CD4-positive, alpha-beta T cell (primary cell): ENCODE measurements around the gene REX1BD. TPM values are rescaled to one million over a fixed set of nuclear protein-coding genes. Genes with fewer than 3 reads are reported as not detected.
A peak's percentile ranks its signal among the peaks of the same experiment; 100 is the strongest.

Experiments
- ATAC-seq: fragments of 200-7000 bp; cut with Tn5 transposase; one replicate; pipeline ENCODE4 v1.10.0; 2022; ENCODE audit warnings: mild to moderate bottlenecking; ENCODE audit not compliant: poor library complexity
- CTCF ChIA-PET: fragments of 350-600 bp; sonication (Branson Sonifier 250); formaldehyde crosslinking; loops from one replicate; lab custom pipeline; 2021; ENCODE audit warnings: antibody characterized with exemption, inconsistent platforms; lab: Charles Lee
- POLR2A ChIA-PET: fragments of 350-600 bp; sonication (Branson Sonifier 250); formaldehyde crosslinking; loops from one replicate; lab custom pipeline; 2021; ENCODE audit warnings: antibody characterized with exemption, inconsistent platforms; lab: Charles Lee
- DNase-seq, 14 experiments: peaks; one replicate each; pipeline ENCODE4 v3.0.0-alpha.2; 2013 to 2020; ENCODE audit warnings: mixed read lengths in 2 of 14
- H3K27ac ChIP-seq, 2 donors: one replicate each; pipeline versions ENCODE4 v1.5.1 to v1.7.0; 2013; ENCODE audit warnings: low read length in 2 of 2, low read depth in 1 of 2, mild to moderate bottlenecking in 1 of 2
- H3K27me3 ChIP-seq, 2 experiments: 1 replicate in 1 of 2; 2 replicates in 1 of 2; pipeline versions ENCODE4 v1.6.1 to v1.7.0; 2013; ENCODE audit warnings: low read length in 2 of 2, control low read depth in 1 of 2, mild to moderate bottlenecking in 1 of 2, moderate library complexity in 1 of 2; ENCODE audit not compliant: insufficient read depth in 2 of 2, control insufficient read depth in 1 of 2
- H3K36me3 ChIP-seq: one replicate; pipeline ENCODE4 v1.6.1; 2013; ENCODE audit warnings: low read length, control low read depth; ENCODE audit not compliant: insufficient read depth
- H3K4me1 ChIP-seq: one replicate; pipeline ENCODE4 v1.6.1; 2013; ENCODE audit warnings: low read length, control low read depth; ENCODE audit not compliant: insufficient read depth
- H3K4me3 ChIP-seq: one replicate; pipeline ENCODE4 v1.5.1; 2013; ENCODE audit warnings: mild to moderate bottlenecking, low read length, moderate library complexity
- H3K9me3 ChIP-seq, 2 experiments: 1 replicate in 1 of 2; 2 replicates in 1 of 2; pipeline versions ENCODE4 v1.6.1 to v1.7.0; 2013; ENCODE audit warnings: low read length in 2 of 2, mild to moderate bottlenecking in 2 of 2, control low read depth in 1 of 2, moderate library complexity in 1 of 2; ENCODE audit not compliant: control insufficient read depth in 1 of 2, insufficient read depth in 1 of 2
- H3K27ac Mint-ChIP-seq: one replicate; pipeline ENCODE4 v1.8.0; 2020; ENCODE audit warnings: mixed read lengths
- H3K27me3 Mint-ChIP-seq: one replicate; pipeline ENCODE4 v1.8.0; 2021; ENCODE audit warnings: mixed read lengths
- H3K36me3 Mint-ChIP-seq: one replicate; pipeline ENCODE4 v1.8.0; 2021; ENCODE audit warnings: low read depth, mixed read lengths
- H3K4me1 Mint-ChIP-seq: one replicate; pipeline ENCODE4 v1.8.0; 2021; ENCODE audit warnings: low read depth, mixed read lengths
- H3K4me3 Mint-ChIP-seq: one replicate; pipeline ENCODE4 v1.8.0; 2020; ENCODE audit warnings: mild to moderate bottlenecking, mixed read lengths
- H3K9me3 Mint-ChIP-seq: one replicate; pipeline ENCODE4 v1.8.0; 2020; ENCODE audit warnings: mixed read lengths
- CTCF ChIP-seq: fragments of 200-600 bp; IDR thresholded peaks from one replicate; pipeline ENCODE4 v1.8.0; 2022; ENCODE audit warnings: antibody characterized with exemption, mild to moderate bottlenecking
- intact Hi-C, 2 experiments: fragments of 100-400 bp; cut with DNase I in 1 of 2; cut with micrococcal nuclease in 1 of 2; formaldehyde crosslinking; loops; one replicate each; pipeline versions ENCODE4 v1.15.1 to v1.9.0; 2023 to 2025; cut with DNase I, micrococcal nuclease
- total RNA-seq, 174 experiments: library from RNA in 2 of 174; stranded (reverse) in 2 of 174; gene quantifications; one replicate each; pipeline ENCODE4 v1.2.3 and lab custom pipeline; 2021 to 2026

The REX1BD gene
- total RNA-seq, 2 experiments from 2014 or later: 88.4 to 88.9 TPM

- intact Hi-C loops: loop anchor here (1.0 to 10.0 kb wide), 7 partner anchors 42 to 441 kb away; partner anchors contain the start of genes ARMC6 (in 1 of the 2), COPE (in 1 of the 2), CRTC1 (in 1 of the 2) and DDX49 (in 1 of the 2)
- H3K4me3 Mint-ChIP-seq: peak overlapping the region; percentile 63
- H3K36me3 Mint-ChIP-seq: peaks cover 5% of the 10 kb centered on the region
- DNase-seq: peak; percentile 59 to 91 (median 70)
- no peak overlapping the region for H3K27ac ChIP-seq
- H3K27me3 ChIP-seq: peaks cover 3 to 8% of the 10 kb centered on the region in 2 experiments
- H3K27ac Mint-ChIP-seq: peak overlapping the region; percentile 42
- peak; percentile 74 for ATAC-seq
- H3K9me3 Mint-ChIP-seq: no peaks in the 10 kb centered on the region
- H3K36me3 ChIP-seq: peaks cover 8% of the 10 kb centered on the region
- H3K9me3 ChIP-seq: no peaks in the 10 kb centered on the region
- peaks cover 40% of the 10 kb centered on the region for H3K4me1 ChIP-seq
- H3K27me3 Mint-ChIP-seq: peaks cover 4% of the 10 kb centered on the region
- peak; percentile 73 for TF ChIP-seq CTCF
- H3K4me3 ChIP-seq: peak overlapping the region; percentile 52
- peaks cover 25% of the 10 kb centered on the region for H3K4me1 Mint-ChIP-seq
- CTCF ChIA-PET: interaction anchor here (0.6 to 2.0 kb wide), 23 partner anchors 9 to 253 kb away, joined by 3 to 11 read pairs (median 4); partner anchors contain the start of genes CRTC1, ELL, UBA52 and UPF1
- POLR2A ChIA-PET: interaction anchor here (0.6 to 2.1 kb wide), 6 partner anchors 23 to 401 kb away, joined by 3 to 8 read pairs (median 4); partner anchors contain the start of genes ELL, MPV17L2 and UBA52
Measured at GRCh38 chr19:18594096-18594823, 5.7 kb downstream of the REX1BD start.

- Histone ChIP-seq H3K36me3 (peaks cover 8% of the 10 kb centered on the region), H3K4me3 (peak overlapping the region; percentile 52), H3K27me3 (peaks cover 3 to 10% of the 10 kb centered on the region in 2 experiments), H3K4me1 (peaks cover 33% of the 10 kb centered on the region), H3K27ac (no peak overlapping the region), H3K9me3 (no peaks in the 10 kb centered on the region)
- peak; percentile 11 for ATAC-seq
- no peaks in the 10 kb centered on the region for H3K9me3 Mint-ChIP-seq
- no peak for TF ChIP-seq CTCF
- H3K27me3 Mint-ChIP-seq: peaks cover 9% of the 10 kb centered on the region
- peaks cover 21% of the 10 kb centered on the region for H3K4me1 Mint-ChIP-seq
- peak overlapping the region; percentile 63 for H3K4me3 Mint-ChIP-seq
- ChIA-PET POLR2A (interaction anchor here (1.0 to 2.1 kb wide), 2 partner anchors 23 to 50 kb away, joined by 4 to 8 read pairs; partner anchors contain the start of gene UBA52), CTCF (interaction anchor here (1.1 to 2.0 kb wide), 14 partner anchors 8 to 253 kb away, joined by 3 to 11 read pairs (median 6); partner anchors contain the start of genes CRTC1, ELL and UBA52)
- intact Hi-C loops: loop anchor here (1.0 to 10.0 kb wide), 7 partner anchors 41 to 440 kb away; partner anchors contain the start of genes ARMC6 (in 1 of the 2), COPE (in 1 of the 2), CRTC1 (in 1 of the 2) and DDX49 (in 1 of the 2)
- H3K36me3 Mint-ChIP-seq: peaks cover 1% of the 10 kb centered on the region
- DNase-seq: peak in 1 of 14 experiments; percentile 32
- peak overlapping the region; percentile 42 for H3K27ac Mint-ChIP-seq
Measured at GRCh38 chr19:18594824-18595373, 6.3 kb downstream of the REX1BD start.

- POLR2A ChIA-PET: no interaction called here
- H3K36me3 ChIP-seq: peaks cover 7% of the 10 kb centered on the region
Measured at GRCh38 chr19:18595475-18595874, 6.9 kb downstream of the REX1BD start.

More at GRCh38 chr19:18595475-18595874, 6.9 kb downstream of the REX1BD start:
- no peaks in the 10 kb centered on the region for H3K36me3 Mint-ChIP-seq
- H3K4me1 ChIP-seq: peaks cover 28% of the 10 kb centered on the region
- peaks cover 15% of the 10 kb centered on the region for H3K27me3 Mint-ChIP-seq
- H3K9me3 ChIP-seq: no peaks in the 10 kb centered on the region
- CTCF ChIA-PET: interaction anchor here (1.8 kb wide), 1 partner anchor 51 kb away, joined by 4 read pairs; no protein-coding TSS in a partner anchor
- DNase-seq: no peak
- H3K4me3 ChIP-seq: no peak overlapping the region
- ATAC-seq: no peak
- H3K4me3 Mint-ChIP-seq: no peak overlapping the region
- intact Hi-C loops: loop anchor here in 1 of 2 experiments (10.0 kb wide), 1 partner anchor 439 kb away; the partner anchor contains the start of genes ARMC6 and SUGP2
- no peaks in the 10 kb centered on the region for H3K9me3 Mint-ChIP-seq
- TF ChIP-seq CTCF: no peak
- no peak overlapping the region for H3K27ac Mint-ChIP-seq
- peaks cover 15% of the 10 kb centered on the region for H3K4me1 Mint-ChIP-seq
- peaks cover 3 to 11% of the 10 kb centered on the region in 2 experiments for H3K27me3 ChIP-seq
- no peak overlapping the region for H3K27ac ChIP-seq
